SH-SY5Y (cell line): Measurements from ENCODE around the gene PRAMEF10.

Experiments used
- GATA2 ChIP-seq: IDR thresholded peaks from 2 replicates; pipeline ENCODE4 v1.6.1; 2011; ENCODE audit warnings: mild to moderate bottlenecking, low read depth, low read length
- GATA3 ChIP-seq: IDR thresholded peaks from 2 replicates; pipeline ENCODE4 v1.6.1; 2011; ENCODE audit warnings: low read depth, mild to moderate bottlenecking, low read length, moderate library complexity

DNA sequence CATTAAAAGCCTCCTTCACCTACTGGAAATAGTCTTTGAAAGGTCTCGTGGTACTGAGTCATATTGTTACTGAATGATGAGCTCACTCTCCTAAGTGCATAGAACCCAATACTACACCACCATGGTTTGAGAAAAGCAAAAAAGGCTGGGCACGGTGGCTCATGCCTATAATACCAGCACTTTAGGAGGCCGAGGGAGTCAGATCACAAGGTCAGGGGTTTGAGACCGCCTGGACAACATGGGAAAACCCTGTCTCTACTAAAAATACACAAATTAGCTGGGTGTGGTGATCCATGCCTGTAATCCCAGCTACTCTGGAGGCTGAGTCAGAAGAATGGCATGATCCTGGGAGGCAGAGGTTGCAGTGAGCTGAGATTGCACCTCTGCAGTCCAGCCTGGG is 46.3 kb downstream of the PRAMEF10 start:
- TF ChIP-seq GATA2 (no peak), GATA3 (no peak)
